HG02678 (cell line): ENCODE data around the gene TRAF1.

Experiments used
- ATAC-seq: cut with Tn5 transposase; IDR thresholded peaks from one replicate; pipeline ENCODE4 v1.9.1; 2021; ENCODE audit warnings: mild to moderate bottlenecking, moderate library complexity; ENCODE audit not compliant: unreplicated experiment

The TRAF1 gene

DNA sequence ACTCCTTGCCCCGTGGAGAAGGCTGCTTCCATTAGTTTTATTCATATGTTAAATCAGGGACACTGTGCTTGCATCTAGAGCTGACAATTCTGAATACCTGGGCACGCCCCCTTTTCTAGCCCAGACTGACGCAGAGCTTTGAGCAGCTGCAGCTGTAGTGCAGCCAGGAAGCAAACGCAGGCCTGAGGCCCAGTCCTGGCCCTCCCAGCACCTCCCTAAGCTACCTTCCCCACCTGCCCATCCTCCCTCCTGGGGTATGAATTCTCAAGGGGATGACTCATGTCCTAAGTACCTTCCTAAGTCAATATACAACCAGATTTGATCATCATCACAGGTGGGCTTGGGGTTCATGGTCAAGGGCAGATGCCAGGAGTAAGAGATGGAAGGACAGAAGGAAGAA is 53.1 kb downstream of the TRAF1 start:
- no peak for ATAC-seq

DNA sequence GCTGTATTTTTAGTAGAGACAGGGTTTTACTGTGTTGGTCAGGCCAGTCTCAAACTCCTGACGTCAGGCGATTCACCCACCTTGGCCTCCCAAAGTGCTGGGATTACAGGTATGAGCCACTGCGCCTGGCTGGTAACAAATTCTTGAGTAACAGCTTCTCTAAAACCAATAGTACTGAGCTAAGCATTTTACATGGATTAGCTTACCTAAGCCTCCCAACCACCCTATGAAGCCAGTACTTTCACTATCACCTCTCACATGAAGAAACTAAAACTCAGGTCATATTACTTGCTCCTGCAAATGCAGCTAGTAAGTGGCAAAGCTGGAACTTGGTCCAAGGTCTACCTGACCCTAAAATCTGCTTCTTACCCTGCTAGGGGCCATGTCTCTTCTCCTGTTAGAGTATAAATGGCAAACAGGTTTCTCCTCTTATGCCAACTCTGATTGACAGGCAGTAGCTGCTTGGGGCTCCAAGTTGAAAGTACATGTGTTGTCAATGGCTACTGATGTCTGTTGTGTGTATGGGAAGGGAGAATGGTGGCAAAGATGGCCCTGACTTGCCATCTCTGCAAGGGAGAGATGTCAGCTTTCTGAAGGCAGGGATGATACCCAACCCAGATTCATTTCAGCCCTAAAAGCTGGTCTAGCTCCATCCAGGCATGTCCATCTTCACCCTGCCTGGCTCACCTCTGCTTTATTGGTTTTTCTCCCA is 53.6 kb downstream of the TRAF1 start:
- ATAC-seq: no peak

DNA sequence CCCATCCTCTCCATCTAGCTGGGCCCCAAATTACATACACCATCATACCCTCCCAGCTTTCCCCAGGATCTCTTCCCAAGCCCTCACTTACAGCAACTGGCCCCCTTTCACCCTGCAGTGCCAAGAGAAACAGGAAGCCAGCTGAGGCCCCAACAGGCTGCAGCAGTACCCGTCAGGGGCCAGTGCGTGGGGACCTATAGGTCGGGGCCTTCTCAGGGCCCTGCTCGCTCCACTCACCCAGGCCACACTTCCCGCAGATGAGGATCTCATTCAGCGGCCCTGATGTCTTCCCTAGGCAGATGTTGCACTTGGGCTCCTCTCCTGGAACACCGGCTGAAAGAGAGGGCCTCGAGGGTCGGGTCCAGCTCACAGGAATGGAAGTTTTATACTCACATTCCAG is 56.4 kb downstream of the TRAF1 start:
- no peak for ATAC-seq

DNA sequence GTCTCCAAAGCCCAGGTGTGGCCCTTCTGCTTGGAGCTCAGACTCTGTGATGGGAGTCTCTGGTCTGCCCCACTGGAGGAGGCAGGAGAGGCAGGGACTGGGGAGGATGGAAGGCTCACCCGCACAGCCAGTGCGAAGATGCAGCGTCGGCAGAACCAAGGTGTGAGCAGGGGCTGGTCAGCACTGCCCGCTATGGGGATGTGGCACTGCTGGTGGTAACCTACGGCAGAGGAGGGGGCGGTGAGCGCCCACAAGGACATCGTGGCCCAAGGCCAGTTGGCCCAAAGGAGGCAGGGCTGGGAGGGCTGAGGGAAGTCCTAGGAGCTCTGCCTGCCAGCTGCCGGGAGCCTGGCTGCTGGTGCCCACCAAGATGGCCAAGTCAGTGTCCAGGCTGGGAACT is 56.9 kb downstream of the TRAF1 start:
- ATAC-seq: no peak

DNA sequence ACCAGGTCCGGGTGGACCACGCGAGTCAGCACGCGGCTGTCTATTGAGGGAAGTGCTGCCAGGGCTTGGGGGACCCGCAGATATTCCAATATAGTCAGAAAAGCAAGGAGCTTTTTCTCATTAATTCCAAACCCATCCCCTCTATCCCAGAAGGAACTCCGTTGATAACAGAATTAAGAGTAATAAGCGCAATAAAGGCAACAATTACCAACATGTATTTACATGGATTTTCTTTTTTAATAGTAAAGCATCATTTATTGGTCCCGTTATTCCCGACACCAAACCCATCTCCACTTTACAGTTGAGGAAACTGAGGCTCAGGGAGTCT is 57.3 kb downstream of the TRAF1 start:
- no peak for ATAC-seq

DNA sequence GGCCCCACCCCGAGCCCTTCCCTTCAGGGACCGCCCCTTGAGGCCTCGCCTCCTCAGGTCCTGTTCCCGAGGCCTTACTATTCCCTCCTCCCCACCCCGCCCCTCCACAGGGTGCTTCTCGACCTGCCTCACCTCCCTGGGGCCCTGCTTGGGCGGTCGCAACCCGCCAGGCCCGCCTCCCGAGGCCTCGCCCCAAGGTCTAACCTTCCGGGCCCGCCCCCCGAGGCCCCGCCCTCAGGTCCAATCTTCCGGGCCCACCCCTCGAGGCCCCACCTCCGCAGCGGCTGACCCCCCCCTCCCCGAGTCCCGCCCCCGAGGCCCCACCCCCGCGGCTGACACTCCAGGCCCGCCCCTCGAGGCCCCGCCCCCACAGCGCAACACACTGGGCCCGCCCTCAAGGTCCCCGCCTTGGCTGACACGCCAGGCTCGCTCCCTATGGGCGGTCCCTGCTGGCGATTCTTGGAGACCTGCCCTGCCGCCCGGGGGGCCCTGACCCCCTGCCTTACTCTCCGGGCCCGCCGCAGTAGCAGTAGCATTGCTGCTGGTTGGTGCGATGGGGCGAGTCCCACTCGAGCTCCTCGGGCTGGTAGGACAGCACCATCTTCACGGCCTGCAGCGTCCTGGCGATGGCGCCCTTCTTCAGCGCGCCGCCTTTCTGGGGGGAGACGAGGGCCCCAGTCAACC is 57.8 kb downstream of the TRAF1 start:
- peak; percentile 89 for ATAC-seq

DNA sequence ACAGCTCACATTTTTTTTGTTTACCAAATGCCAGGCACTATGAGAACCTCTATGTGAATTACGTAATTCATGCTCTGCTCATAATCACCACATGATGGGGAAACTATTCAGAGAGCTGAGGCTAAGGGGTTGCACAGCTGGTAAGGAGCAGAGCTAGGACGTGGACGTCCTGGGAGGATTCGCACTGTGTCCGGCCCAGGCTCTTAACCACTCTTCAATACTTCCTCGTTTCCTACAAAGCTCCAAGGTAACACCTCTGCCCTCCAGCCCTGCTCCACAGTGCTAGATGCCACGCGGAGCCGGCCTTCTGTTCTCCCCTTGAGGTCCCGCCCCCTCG is 58.3 kb downstream of the TRAF1 start:
- ATAC-seq: no peak

DNA sequence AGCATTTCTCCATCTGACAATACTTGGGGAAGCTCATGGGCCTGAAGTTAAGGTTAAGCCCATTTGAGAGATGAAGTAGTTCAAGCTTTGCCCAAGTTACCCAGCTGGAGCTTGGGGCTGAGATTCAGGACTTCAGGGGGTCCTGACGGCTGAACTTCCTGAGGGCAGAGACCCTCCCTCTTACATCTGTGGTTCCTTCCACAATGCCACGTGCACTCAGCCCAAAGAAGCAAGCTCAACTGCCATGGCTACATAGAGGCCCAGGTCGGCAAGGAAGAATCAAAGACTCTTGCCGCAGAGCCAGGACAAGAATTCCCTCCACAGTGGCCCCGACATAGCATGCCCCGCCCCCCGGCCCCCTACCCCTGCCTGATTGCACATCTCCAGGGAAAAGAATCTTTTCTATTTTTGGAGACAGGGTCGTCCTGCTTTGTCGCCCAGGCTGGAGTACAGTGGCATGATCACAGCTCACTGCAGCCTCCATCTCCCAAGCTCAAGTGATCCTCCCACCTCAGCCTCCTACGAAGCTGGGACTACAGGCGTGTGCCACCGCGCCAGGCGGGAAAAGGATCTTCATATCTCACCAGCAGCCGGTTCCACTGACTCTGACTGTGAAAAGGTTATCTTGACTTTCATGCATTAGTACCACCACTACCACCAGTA is 58.8 kb downstream of the TRAF1 start:
- no peak for ATAC-seq

DNA sequence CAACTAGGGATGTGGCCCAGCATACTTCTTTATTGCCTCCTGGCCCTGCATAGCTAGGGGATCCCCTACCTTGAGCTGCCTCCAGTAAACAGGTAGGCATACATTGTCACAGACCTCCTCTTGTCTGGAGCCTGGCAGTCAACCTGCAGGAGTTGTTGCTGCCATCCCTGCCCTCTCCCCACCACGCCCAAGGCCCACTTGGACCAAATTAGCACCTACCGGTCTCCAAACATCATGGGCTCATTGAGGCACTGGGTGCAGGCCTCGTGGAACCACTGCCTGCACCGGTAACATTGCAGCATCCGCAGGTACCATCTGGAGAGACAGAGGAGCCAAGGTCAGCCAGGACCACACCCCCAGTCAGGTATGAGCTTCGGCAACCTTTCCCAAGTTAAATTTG is 59.9 kb downstream of the TRAF1 start:
- no peak for ATAC-seq

DNA sequence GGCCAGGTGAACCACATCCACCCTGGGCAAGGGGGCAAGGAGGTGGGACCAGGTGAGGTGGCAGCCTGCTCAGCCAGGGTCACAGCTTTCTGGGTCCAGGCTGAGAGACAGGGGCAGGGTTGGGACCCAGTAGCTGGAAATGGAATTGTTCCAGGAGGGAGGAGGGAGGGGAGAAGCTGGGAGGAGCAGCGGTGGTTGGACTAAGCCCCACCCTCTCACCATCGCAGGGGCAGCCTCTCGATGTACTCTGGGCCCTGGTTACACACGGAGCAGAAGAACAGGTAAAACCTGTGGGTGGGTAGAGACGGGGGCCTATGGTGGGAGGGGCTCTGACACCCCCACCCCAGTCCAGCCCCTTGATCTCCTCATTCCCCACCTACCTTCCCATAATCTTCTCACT is 60.8 kb downstream of the TRAF1 start:
- ATAC-seq: no peak

DNA sequence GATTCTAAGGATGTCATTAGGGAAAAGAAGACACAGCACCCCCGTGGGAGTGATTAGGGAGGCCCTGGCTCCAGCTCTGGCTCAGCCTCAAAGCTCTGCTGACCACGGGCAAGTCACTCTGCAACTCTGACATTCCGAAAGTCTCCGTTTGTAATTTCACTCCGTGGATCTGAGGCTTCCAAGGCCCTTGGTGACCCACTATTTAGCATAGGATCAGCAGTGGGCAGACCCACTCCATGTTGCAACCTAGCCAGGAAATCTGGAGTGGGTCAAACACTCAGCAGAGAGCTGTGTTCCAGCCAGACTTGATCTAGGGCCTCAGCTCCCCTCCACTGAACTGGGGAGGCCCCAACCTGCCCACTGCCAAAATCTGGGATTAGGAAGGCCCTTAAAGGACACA is 61.4 kb downstream of the TRAF1 start:
- no peak for ATAC-seq

DNA sequence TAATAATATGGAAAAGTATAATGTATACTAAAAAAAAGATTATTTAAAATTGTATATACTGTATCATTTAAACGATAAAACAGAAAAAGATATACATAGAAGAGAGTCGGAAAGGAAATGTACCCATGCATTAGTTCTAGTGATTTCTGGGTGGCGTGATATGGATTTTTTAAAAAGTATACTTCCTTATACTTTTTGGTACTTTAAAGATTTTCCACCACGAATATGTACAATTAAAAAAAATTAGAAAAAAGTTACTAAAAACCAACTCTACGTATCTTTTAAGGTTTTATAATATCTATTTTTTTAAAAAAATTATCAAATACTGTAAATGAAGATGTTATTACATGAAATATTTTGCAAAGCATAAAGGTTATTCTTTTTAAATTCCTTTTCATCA is 61.9 kb downstream of the TRAF1 start:
- ATAC-seq: no peak

DNA sequence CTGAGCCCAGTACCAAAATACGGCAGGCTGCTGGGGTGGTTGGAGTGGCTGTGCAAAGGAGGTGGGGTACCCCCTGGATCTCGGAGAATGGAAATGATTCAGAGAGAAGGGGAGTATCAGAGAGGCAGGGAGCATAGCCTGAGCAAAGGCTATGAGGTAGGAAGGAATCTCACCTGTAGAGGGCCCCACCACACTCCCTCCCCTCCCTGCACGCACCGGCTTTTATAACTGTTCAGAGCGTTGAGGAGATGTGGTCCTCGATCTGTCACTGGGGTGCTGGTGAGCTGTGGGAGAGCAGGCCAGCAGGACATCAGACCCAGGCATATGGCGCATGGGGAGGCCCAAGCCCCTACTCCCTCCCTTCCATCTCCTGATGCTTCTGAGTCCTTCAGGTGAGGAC is 62.8 kb downstream of the TRAF1 start:
- no peak for ATAC-seq

DNA sequence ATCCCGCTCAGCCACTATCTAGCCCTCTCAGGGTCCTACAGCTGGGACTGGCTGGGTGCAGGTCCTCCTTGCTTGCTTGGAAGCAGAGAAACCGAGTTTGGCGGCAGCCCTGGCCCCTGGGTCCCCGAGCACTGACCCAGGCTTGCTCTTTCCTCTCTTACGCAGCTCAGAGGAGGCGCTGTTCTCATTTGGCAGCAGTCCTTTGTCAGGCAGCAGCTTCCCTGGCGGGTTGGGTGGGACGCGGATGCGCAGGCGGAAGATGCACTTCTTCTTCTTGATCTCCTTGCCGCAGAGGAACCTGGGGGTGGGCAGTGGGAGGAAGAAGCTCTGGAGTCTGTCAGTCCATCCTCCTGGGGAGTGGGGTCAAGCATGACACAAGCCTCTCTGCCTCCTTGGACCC is 64.1 kb downstream of the TRAF1 start:
- no peak for ATAC-seq

DNA sequence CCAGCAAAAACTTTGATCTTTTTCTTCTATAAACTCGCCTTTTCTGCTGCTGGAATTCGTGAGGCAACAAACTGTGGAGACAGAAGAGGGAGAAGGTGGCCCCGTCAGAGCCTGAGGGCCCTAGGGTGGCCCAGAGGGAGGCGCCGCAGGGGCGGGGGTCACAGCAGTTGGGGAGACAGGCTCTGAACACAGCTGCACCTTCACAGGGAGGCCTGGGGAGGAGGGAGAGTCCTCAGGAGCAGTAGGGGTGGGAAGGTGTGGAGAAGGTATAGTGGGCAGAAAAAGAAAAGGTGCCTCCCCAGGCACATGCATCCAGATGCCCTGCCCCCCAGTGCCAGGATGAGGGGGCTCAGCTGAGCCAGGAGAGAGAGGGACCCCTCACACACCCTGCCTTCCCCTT is 64.7 kb downstream of the TRAF1 start:
- no peak for ATAC-seq

DNA sequence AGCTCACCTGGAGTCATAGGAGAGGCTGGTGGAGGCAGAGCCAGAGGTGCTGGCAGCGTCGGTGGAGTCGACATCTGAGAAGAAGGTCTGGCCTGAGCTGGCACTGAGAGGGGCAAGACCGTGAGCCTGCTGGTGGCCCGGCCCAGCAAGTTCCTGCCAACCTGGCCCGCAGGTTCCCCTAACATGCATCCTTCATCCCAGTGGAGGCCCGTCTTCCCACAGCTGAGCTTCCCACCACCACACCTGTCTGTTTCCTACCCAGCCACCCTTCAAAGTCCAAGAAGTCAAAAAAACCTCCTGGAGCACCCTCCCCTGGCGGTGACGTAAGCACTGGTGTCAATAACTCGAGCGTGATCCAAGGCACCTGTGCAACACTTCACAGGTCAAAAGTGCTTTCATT is 66.5 kb downstream of the TRAF1 start:
- no peak for ATAC-seq

DNA sequence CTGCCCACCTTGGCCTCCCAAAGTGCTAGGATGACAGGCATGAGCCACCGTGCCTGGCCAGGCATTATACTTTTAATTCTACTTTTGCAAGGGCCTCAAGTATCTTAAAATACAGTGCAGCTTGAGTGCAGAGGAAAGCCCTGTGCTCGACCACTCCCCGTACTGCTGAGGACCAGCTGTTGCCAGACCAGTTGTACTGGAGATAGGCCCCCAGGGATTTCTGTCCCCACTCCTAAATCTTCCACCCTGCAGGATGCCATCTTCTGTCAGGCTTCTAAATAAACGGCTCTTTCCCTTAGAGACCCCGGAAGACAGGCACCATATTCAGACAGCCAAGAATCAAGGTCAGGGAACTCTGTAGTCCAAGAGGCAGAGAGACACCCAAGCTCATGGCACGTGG is 67.2 kb downstream of the TRAF1 start:
- ATAC-seq: no peak

DNA sequence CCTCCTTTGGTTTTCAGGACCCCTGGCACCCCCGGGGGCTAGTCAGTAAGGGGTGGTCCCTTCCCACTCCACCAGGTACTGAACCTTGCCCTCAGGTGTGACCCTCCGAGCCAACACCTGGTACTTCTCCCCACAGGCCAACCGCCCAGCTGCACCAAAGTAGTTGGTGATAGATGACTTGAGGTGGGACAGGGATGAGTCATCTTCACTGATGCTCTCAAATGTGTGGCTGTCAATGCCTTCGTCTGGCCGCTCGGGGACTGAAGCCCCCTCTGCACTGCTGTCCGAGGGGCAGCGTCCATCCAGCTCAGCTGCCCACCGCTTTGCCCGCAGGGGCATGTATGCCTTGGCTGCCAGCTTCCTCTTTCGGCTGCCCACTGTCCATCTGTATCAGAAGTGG is 68.7 kb downstream of the TRAF1 start:
- ATAC-seq: no peak

DNA sequence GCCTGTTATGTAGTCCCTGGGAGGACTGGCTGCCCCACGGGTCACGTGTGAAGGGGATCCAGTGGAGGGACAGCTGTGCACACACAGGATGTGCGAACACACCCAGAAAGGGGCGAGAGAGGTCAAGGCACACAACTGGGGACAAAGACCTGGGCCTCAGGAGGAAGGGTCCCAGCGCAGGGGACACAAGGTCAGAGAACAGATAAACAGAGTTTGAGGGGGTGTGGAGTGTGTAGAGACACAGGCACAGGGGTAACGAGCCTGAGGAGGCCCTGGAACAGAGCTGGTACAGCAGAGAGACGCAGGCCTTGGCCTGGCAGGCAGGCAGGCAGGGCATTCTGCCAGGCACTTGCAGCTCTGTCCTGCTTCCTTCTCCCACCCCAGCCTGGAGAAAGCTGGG is 69.1 kb downstream of the TRAF1 start:
- no peak for ATAC-seq

DNA sequence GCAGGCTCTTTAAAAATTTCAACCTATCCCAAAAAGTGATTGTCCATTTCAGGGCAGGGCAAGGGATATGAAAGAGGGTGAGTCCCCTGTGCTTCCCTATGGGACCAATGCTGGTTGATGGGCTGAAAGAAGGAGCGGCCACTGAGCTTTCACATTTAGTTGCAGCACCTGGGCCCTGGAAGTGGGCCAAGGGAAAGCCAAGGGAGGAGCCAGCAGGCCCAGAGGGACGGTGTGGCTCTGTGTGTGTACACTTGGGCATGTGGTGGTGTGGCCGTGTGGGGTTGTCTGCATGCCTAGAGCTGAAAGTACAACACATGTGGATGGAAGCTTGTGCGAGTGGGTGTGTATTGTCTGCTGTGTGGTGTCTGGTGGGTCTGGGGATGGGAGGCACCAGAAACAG is 69.9 kb downstream of the TRAF1 start:
- no peak for ATAC-seq

DNA sequence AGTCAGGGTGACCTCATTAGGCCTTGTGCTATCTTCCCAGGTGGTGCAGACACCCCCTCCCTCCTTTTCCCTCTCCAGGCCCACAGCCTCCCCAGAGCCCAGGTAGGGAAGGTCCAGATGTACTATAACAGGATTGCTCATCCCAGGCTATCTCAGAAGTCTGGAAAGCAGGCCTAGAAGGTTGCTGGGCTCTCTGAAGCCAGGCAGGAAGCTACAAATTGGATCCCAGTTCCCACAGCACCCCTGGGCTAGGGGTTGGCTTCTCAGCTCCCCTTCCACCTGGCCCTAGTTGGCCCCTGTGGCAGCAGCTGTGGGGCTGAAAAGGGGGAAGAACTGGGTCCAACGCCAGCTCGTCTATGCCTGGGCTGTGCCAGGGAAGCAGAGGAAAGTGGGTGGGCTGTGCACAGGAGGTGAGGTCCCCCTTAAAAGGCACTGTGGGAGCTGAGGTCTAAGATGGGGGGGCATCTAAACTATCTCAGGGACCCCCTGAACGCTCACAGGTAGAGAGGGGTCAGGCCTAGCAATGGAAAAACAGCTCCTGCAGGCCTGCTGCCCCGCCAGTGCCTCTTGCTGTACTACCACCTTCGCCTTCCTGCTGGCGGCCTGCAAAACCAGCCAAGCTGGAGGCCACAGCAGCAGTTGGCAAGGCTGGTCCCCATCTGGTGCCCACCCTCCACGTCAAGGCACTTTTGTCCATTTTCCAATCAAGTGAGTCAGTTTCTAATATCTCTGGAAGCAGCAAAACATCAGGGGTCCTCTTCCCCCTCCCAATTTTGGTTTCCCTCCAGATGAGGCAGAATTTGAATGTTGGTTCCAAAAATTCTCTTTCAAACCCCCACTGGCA is 70.5 kb downstream of the TRAF1 start:
- ATAC-seq: no peak
